Measurements from ENCODE around the gene ADIG. TPM values are rescaled to one million over a fixed set of nuclear protein-coding genes. Genes with fewer than 3 reads are reported as not detected.
A peak's percentile ranks its signal among the peaks of the same experiment; 100 is the strongest.

Gene ADIG
- total RNA-seq, 1 donor from 2014 or later: not detected

DNA sequence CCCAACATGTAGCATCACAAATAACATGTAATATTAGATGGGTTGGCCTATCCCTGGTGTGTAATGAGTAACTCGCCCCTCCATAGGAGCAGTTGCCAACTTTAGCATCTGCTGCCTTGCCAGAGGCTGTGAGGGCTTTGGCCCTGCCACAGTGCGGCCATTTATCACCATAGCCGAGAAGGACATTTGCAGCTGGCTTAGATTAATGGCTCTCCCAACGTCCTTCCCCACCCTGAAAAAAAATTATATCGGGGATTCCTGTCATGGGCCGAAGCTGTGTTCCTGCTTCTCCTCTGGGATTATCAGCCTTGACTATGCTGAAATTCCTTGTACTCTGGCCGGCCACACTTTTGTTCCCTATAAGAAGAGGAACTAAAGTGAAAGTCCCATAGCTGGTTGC is 7.6 kb upstream of the ADIG start:
- peaks cover 90% of the 10 kb centered on the region for H3K36me3 ChIP-seq
- TF ChIP-seq, protein P1, sequence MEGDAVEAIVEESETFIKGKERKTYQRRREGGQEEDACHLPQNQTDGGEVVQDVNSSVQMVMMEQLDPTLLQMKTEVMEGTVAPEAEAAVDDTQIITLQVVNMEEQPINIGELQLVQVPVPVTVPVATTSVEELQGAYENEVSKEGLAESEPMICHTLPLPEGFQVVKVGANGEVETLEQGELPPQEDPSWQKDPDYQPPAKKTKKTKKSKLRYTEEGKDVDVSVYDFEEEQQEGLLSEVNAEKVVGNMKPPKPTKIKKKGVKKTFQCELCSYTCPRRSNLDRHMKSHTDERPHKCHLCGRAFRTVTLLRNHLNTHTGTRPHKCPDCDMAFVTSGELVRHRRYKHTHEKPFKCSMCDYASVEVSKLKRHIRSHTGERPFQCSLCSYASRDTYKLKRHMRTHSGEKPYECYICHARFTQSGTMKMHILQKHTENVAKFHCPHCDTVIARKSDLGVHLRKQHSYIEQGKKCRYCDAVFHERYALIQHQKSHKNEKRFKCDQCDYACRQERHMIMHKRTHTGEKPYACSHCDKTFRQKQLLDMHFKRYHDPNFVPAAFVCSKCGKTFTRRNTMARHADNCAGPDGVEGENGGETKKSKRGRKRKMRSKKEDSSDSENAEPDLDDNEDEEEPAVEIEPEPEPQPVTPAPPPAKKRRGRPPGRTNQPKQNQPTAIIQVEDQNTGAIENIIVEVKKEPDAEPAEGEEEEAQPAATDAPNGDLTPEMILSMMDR (IDR thresholded peaks at IDR 0.05): no peak
- no peak overlapping the region for H3K4me3 ChIP-seq
- H3K4me1 ChIP-seq: no peaks in the 10 kb centered on the region
- no peaks in the 10 kb centered on the region for H3K9me3 ChIP-seq
- DNase-seq (no peak), ATAC-seq (no peak)
- H3K27me3 ChIP-seq (ENCODE audit: low read depth): no peaks in the 10 kb centered on the region
- intact Hi-C loops (cut with DNase I): no loop called here
- H3K27ac ChIP-seq: no peak overlapping the region

DNA sequence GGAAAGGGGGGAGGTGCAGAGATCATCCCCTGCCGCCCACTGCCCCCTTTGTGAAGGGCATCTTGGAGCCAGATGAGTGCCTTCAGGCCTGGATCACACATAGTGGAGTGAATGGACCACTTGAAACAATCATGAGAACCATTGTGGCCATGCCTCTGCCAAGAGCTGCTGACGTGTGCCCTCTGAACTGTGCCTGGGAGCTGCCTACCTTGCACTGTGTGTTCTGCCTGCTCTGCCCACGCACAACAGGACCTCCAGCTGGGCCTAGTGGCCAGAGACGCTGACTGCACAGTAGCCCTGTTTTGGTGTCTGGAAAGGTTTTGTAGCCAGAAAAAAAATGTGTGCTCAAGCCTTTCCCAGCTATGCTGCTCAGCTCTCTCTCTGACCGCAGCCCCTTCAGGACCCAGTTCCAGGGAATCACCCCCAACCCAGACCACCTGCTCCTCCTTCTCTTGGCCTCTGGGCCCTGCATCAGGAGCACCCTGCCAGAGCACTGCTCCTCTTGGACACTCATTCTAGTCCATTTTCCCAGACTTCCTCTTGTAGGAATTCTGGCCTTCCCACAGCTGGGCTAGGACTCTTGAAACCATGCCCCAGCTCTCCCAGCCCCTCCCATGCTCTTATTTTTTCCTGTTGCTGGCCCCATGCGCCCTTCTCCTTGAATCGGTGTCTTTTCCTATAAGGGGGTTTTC is 1.6 kb upstream of the ADIG start:
- no peak overlapping the region for H3K4me3 ChIP-seq
- no peaks in the 10 kb centered on the region for H3K4me1 ChIP-seq
- intact Hi-C loops (cut with DNase I): no loop called here
- no peaks in the 10 kb centered on the region for H3K9me3 ChIP-seq
- no peak overlapping the region for H3K27ac ChIP-seq
- DNase-seq (no peak), ATAC-seq (peak; percentile 18 to 37)
- TF ChIP-seq, protein P1 (IDR thresholded peaks at IDR 0.05): no peak
- no peaks in the 10 kb centered on the region for H3K27me3 ChIP-seq (ENCODE audit: low read depth)
- peaks cover 35% of the 10 kb centered on the region for H3K36me3 ChIP-seq

DNA sequence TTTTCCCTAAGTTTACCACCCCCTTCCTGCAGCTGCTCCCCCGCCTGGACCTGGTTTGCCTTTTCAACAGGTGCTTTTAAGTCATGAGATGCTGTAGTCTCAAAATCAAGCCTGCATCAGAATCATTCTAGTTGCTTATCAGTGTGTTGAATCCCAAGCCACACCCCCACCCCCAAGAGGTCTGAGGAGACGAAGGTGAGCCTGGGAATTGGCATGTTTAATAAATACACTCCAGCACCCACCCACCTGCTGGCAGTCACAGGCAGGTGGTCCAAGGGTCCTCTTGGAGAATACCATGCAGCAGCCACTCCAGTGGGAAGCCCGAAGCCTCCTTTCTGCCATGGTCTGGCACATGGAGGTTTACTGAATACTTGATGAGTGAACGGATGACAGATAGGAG is 1.1 kb upstream of the ADIG start:
- ATAC-seq (no peak), DNase-seq (no peak)

DNA sequence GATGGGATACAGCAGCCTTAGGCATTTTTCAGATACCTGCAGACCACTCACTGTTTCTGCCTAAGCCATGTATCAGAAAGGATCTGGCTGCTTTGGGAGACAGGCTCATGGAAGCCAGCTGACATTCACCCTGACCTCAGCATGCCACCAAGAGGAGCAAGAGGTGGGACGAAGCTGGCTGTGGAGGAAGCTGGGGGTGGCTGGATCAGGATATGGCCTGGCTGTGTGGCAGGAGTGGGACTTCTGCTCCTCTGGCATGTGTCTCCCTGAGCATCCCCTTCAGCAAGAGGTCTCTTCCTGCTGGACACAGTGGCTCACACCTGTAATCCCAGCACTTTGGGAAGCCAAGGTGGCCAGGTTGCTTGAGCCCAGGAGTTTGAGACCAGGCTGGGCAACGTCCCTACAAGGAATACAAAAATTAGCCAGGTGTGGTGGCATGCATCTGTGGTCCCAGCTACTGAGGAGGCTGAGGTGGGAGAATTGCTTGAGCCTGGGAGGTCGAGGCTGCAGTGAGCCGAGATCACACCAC is 897 bp downstream of the ADIG start:
- no peaks in the 10 kb centered on the region for H3K4me1 ChIP-seq
- TF ChIP-seq, protein P1 (IDR thresholded peaks at IDR 0.05): no peak
- DNase-seq: no peak
- H3K4me3 ChIP-seq: no peak overlapping the region
- H3K27ac ChIP-seq: no peak overlapping the region
- ATAC-seq: no peak
- peaks cover 10% of the 10 kb centered on the region for H3K36me3 ChIP-seq
- H3K9me3 ChIP-seq: no peaks in the 10 kb centered on the region
- intact Hi-C loops (cut with DNase I): no loop called here
- peaks cover 10% of the 10 kb centered on the region for H3K27me3 ChIP-seq (ENCODE audit: low read depth)

More for the DNA sequence above, 1.1 kb upstream of the ADIG start:
- no peaks in the 10 kb centered on the region for H3K27me3 ChIP-seq (ENCODE audit: low read depth)
- intact Hi-C loops (cut with DNase I): no loop called here
- TF ChIP-seq, protein P1 (IDR thresholded peaks at IDR 0.05): no peak
- no peak overlapping the region for H3K27ac ChIP-seq
- H3K4me1 ChIP-seq: no peaks in the 10 kb centered on the region
- no peak overlapping the region for H3K4me3 ChIP-seq
- H3K36me3 ChIP-seq: peaks cover 30% of the 10 kb centered on the region
- no peaks in the 10 kb centered on the region for H3K9me3 ChIP-seq

DNA sequence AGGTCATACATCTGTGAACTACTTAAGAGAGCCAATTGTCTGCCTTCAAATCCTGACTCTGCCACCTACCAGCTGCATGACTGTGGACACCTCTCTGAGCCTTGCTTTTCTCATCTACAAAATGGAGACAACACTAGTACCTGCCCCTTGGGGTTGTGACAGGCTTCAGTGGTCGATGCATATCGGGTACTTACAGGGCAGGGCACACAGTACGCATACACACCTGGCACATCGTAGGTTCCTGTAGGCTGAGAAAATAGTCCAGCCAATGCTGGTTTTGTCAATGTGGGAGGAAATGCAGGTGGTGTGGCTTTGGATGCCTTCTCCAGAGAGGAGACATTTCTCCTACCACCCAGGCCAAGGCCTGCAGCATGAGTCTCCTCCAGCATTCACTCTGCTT is 2.3 kb downstream of the ADIG start:
- Histone ChIP-seq H3K27ac (no peak overlapping the region), H3K4me1 (no peaks in the 10 kb centered on the region), H3K4me3 (no peak overlapping the region), H3K36me3 (peaks cover under 1% of the 10 kb centered on the region), H3K9me3 (no peaks in the 10 kb centered on the region), H3K27me3 (ENCODE audit: low read depth) (peaks cover 10% of the 10 kb centered on the region)
- DNase-seq (no peak), ATAC-seq (no peak)
- intact Hi-C loops (cut with DNase I): no loop called here
- TF ChIP-seq, protein P1 (IDR thresholded peaks at IDR 0.05): no peak

All from lower lobe of right lung (tissue), 2 donors.